ENCODE results near the gene DOCK7. TPM values are rescaled to one million over a fixed set of nuclear protein-coding genes. Genes with fewer than 3 reads are reported as not detected.

Gene DOCK7
- total and polyA plus RNA-seq, 8 donors: 4.7 to 118 (median 32.4) TPM

DNA sequence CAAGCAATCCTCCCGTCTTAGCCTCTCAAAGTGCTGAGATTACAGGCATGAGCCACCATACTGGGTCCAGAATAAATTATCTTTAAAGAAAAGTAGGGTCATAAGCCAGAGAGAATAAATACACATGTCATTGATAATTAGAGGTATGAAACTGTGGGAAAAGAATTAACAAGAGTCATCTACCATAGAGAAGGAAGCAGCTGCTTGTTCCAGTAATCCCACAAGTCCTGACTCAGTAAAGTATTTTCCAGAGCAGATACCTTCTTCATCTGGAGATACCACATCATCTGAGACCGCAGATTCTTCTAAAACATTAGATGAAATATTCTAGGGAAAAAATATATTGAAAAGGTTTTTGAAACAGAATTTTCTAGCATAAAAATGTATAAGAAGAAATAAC lies 195.7 kb downstream of the DOCK7 start:
- intact Hi-C loops (cut with DNase I; ENCODE audit: low total_unique reads): no loop called here
- DNase-seq: no peak
- no peak overlapping the region for H3K4me3 ChIP-seq
- no peaks in the 10 kb centered on the region for H3K27me3 ChIP-seq
- no peaks in the 10 kb centered on the region for H3K4me1 ChIP-seq
- H3K36me3 ChIP-seq: peaks cover 19 to 80% (median 74%) of the 10 kb centered on the region in 4 donors
- no peaks in the 10 kb centered on the region for H3K9me3 ChIP-seq
- 94 to 99% (median 96%) methylated on average over 2 of the region's 2 CpGs for WGBS, 5 donors
- TF ChIP-seq EP300 (IDR thresholded peaks at IDR 0.05) (no peak), POLR2A (IDR thresholded peaks at IDR 0.05) (no peak), POLR2AphosphoS5 (IDR thresholded peaks at IDR 0.05) (no peak)
- TF ChIP-seq, protein P1, sequence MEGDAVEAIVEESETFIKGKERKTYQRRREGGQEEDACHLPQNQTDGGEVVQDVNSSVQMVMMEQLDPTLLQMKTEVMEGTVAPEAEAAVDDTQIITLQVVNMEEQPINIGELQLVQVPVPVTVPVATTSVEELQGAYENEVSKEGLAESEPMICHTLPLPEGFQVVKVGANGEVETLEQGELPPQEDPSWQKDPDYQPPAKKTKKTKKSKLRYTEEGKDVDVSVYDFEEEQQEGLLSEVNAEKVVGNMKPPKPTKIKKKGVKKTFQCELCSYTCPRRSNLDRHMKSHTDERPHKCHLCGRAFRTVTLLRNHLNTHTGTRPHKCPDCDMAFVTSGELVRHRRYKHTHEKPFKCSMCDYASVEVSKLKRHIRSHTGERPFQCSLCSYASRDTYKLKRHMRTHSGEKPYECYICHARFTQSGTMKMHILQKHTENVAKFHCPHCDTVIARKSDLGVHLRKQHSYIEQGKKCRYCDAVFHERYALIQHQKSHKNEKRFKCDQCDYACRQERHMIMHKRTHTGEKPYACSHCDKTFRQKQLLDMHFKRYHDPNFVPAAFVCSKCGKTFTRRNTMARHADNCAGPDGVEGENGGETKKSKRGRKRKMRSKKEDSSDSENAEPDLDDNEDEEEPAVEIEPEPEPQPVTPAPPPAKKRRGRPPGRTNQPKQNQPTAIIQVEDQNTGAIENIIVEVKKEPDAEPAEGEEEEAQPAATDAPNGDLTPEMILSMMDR (IDR thresholded peaks at IDR 0.05): no peak
- no peak overlapping the region for H3K27ac ChIP-seq

DNA sequence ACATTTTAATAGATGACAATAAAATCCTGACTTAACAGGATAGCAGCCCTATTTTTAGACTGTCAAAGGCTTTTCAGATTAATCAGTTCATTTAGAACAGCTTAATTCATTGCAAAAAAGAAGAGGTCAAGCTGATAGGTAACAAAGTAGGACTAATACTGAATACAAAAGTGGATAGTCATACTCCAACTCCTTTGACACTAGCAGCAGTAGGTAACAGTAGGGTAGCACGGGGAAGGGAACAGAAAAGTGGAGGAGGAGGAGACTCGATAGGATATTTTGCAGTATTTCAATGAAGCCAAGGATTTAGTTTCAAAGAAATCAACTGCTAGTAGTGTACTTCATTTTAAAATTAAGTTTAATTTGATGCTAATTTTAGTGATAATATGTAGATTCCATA lies 200.2 kb downstream of the DOCK7 start:
- WGBS, 5 donors: 85 to 93% (median 89%) methylated on average over 2 of the region's 2 CpGs
- no peaks in the 10 kb centered on the region for H3K4me1 ChIP-seq
- H3K4me3 ChIP-seq: no peak overlapping the region
- intact Hi-C loops (cut with DNase I; ENCODE audit: low total_unique reads): no loop called here
- no peaks in the 10 kb centered on the region for H3K9me3 ChIP-seq
- H3K27ac ChIP-seq: no peak overlapping the region
- DNase-seq: no peak
- no peaks in the 10 kb centered on the region for H3K27me3 ChIP-seq
- TF ChIP-seq POLR2AphosphoS5 (IDR thresholded peaks at IDR 0.05) (no peak), POLR2A (IDR thresholded peaks at IDR 0.05) (no peak), EP300 (IDR thresholded peaks at IDR 0.05) (no peak)
- TF ChIP-seq, protein P1 (IDR thresholded peaks at IDR 0.05): no peak
- peaks cover 8 to 70% (median 53%) of the 10 kb centered on the region in 4 donors for H3K36me3 ChIP-seq

DNA sequence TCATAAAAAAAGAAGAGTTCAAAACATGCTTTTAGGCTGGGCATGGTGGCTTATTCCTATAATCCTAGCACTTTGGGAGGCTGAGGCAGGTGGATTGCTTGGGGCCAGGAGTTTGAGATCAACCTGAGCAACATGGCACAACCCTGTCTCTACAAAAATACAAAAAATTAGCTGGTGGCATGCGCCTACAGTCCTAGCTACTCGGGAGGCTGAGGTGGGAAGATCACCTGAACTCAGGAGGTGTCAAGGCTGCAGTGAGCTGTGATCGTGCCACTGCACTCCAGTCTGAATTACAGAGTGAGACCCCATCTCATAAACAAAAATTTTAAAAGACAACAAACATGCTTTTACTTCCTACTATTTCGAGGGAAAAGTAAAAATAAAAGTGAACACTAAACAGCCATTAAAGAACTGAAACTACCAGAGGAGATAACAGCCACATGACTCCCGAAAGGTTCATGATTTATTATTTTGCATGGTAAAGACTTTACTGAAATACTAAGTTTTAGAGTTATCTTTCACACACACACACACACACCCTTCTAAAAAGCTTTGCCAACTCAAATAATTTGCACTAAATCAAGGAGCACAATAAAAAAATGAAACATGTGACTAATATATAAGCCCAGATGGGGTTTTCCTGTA lies 203.2 kb downstream of the DOCK7 start:
- 78 to 86% (median 85%) methylated on average over 5 of the region's 5 CpGs for WGBS, 5 donors
- TF ChIP-seq, protein P1 (IDR thresholded peaks at IDR 0.05): no peak
- TF ChIP-seq EP300 (IDR thresholded peaks at IDR 0.05) (no peak), POLR2A (IDR thresholded peaks at IDR 0.05) (no peak), POLR2AphosphoS5 (IDR thresholded peaks at IDR 0.05) (no peak)
- Histone ChIP-seq H3K27ac (no peak overlapping the region), H3K9me3 (no peaks in the 10 kb centered on the region), H3K27me3 (no peaks in the 10 kb centered on the region), H3K4me3 (no peak overlapping the region), H3K36me3 (peaks cover 0 to 53% (median 37%) of the 10 kb centered on the region in 4 donors), H3K4me1 (no peaks in the 10 kb centered on the region)
- DNase-seq: no peak
- intact Hi-C loops (cut with DNase I; ENCODE audit: low total_unique reads): no loop called here

DNA sequence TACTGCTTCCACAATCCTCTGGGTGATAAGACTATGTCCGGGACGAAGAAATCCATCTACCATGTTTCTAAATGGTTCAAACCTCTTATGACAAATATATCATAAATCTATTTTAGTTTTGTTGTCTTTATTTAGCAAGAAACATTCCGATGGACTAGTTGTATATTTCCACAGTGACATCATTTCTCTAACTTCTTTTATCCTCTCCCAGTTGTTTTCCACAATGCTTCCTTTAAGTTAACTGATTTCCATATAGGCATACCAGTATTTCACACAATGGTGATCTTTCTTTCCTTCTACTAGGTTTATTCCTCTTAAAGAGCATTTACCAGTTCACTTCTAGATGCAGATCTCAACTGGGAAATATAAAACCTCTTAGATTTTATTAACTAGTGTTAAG lies 206.5 kb downstream of the DOCK7 start:
- TF ChIP-seq POLR2AphosphoS5 (IDR thresholded peaks at IDR 0.05) (no peak), EP300 (IDR thresholded peaks at IDR 0.05) (no peak), POLR2A (IDR thresholded peaks at IDR 0.05) (no peak)
- TF ChIP-seq, protein P1 (IDR thresholded peaks at IDR 0.05): no peak
- no peaks in the 10 kb centered on the region for H3K4me1 ChIP-seq
- H3K9me3 ChIP-seq: no peaks in the 10 kb centered on the region
- H3K27ac ChIP-seq: no peak overlapping the region
- intact Hi-C loops (cut with DNase I; ENCODE audit: low total_unique reads): no loop called here
- H3K36me3 ChIP-seq: peaks cover 0 to 32% (median 23%) of the 10 kb centered on the region in 4 donors
- H3K27me3 ChIP-seq: no peaks in the 10 kb centered on the region
- H3K4me3 ChIP-seq: no peak overlapping the region
- DNase-seq: no peak
- WGBS, 5 donors: 82 to 88% (median 85%) methylated on average over 3 of the region's 3 CpGs

All from stomach (tissue), 9 donors.